ENCODE measurements around the gene DDTL.

The DDTL gene

DNA sequence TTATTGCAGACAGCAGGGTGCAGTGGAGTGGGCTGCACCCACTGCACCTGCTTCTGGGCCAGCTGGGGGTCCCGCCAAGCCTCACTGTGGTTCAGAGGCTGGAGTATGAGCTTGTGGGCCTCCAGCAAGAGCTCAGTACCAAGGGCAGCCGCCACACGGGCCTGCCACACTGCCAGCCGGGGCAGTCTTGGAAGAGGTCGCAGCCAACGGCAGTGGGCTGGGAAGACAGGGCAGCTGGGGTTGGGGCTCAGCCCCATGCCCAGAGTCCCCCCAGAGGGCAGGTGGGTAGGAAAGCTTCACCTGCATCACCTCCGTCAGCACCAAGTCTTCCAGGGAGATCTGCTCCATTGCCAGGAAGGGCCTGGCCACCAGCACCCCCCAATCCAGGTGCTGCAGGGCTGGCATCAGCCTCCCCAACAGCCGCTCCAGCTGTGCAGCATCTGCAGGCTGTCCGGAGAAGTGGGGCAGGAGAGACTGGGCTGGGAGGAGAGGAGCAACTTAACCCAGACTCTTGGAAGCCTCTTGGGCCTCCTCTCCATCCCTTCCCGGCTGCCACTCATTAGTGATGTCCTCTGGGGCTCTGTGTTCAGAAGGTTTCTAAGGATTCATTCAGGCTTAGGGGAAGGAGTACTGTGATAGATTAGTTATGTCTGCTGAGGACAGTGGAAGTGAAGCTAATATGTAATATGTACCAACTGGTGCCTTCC, 39.7 kb downstream of the DDTL start:
- no peak for DNase-seq (ENCODE audit: low read depth in 2 of 2)

- no peak for DNase-seq (ENCODE audit: low read depth in 2 of 2)
These were observed 40.2 kb downstream of the DDTL start for GRCh38 chr22:24006914-24007214.

DNA sequence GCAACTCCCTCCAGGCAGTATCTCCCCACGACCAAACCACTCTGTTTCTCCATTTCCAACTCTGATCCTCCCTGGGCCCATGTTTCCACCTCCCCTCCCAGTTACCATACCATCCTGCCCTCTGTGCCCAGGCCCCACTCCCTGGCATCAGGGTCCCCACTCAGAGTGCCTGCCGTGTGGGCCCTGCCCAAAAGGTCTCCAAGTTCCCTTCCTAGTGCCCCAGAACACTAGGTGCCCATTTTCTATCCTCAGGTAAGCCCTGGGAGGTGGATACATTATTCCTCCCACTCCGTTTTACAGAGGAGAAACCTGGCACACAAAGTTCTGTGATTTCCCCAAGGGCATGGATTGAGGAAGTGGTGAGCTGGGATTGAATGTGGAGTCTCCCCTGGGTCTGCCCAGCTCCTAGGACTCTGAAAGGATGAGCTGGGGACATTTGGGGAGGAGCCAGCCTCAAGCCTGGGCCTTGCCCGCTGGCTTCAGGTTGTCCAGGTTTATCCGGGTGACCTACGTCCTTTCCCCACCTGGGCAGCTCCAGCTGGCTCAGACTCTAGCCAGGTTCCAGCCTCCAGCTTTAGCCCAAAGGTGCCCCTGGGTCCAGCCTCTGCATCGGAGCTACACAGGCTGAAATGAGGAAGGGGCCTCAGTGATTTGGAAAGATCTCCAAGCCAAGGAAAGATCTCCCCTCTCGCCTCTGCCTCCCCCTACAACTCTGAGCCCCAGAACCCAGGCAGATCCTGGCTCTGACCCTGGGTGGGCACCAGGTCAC, 40.7 kb downstream of the DDTL start:
- DNase-seq (ENCODE audit: low read depth in 2 of 2) = no peak

GRCh38 chr22:24008022-24008283, 41.3 kb downstream of the DDTL start:
- DNase-seq (ENCODE audit: low read depth in 2 of 2) = no peak

DNA sequence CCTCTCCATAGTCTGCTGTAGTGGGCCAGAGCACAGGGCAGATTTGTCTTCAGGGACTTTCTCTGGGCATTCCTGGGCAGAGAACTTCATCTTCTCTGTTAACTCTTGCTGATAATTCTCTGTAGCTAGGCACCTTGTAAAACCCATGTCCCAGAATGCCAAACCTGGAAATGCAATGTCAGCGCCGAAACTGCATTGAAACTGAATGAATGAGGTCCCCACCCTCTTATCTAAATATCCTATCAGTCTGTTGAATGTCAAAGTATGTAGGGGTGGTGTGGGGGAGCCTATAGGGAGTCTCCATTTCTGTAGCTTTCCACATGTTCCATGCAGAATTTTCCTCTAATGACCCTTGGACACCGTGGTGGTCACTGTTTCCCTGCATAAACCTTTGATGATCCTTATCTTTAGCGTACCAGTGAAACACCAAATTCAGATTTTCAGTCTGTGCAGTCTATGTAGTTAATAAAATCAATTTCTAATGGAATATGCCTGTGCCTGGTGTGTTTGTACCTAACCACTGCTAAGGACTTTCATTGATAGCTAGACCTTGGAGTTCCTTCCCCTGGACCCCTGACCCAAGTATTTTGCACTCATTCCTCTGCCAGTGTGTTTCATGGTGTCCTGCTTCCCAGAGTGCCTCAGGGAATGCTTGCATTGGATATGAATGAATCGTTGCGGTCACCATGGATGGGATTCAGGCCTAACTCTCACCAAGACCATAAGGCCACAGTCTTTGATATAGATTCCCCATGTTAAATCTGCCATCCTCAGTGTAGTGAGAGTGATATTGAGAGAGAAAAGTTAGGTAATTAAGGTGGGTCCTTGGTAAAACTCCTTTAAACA, 41.9 kb downstream of the DDTL start:
- no peak for DNase-seq (ENCODE audit: low read depth in 2 of 2)

GRCh38 chr22:24009227-24010017, 42.7 kb downstream of the DDTL start:
- DNase-seq (ENCODE audit: low read depth in 2 of 2) = no peak

- no peak for DNase-seq (ENCODE audit: low read depth in 2 of 2)
These were observed 43.3 kb downstream of the DDTL start for GRCh38 chr22:24010018-24010391.

DNA sequence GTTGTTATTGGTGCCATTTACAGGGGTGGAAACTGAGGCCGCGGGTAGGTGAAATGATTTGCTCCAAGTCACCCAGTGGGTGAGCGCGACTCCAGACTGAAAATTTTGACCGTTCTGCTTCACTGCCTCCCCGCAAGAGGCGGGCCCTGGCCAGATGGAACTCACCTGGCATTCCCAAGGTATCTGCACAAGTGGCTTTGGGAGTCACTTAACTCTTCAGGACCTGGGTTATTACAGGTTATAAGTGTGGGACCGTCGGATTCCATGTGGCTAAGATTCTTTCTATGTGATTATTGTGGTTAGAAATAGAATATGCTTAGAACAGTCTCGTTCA, 45.0 kb downstream of the DDTL start:
- no peak for DNase-seq (ENCODE audit: low read depth in 2 of 2)

DNA sequence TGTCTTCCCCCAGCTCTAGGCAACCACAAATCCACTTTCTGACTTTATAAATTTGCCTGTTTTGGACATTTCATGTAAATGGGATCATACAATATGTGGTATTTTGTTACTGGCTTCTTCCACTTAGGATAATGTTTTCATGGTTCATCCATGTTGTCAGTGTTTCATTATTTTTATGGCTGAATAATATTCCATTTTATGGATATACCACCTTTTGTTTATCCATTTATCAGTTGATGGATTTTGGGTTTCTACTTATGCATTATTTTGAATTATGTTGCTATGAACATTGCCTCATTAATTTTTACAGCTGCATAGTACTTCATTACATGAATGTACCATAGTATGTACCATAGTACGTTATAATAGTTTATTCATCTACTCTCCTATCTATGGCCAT, 49.5 kb downstream of the DDTL start:
- no peak for DNase-seq (ENCODE audit: low read depth in 2 of 2)

DNA sequence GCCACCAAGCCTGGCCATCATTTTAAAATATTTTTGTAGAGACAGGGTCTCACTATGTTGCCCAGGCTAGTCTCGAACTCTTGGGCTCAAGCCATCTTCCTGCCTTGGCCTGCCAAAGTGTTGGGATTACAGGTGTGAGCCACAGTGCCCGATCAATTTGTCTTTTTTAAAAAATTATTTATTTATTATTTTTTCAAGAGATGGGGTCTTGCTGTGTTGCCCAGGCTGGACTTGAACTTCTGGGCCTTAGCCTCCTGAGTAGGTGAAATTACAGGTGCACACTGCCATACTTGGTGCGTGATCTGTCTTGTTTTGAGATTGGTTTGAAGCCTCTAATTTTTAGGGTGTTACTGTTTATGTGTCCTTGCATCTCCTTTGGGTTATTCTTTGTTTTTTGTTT, 54.6 kb downstream of the DDTL start:
- DNase-seq (ENCODE audit: low read depth in 2 of 2) = no peak
